ENCODE measurements around the gene TXNDC8. TPM values are rescaled to one million over a fixed set of nuclear protein-coding genes. Genes with fewer than 3 reads are reported as not detected.

TXNDC8 gene
- total and polyA plus RNA-seq, 2 donors (not counting 1 experiment from before 2014, with no cell fraction given) = not detected

GRCh38 chr9:110357505-110357904, 19.8 kb upstream of the TXNDC8 start:
- ATAC-seq (ENCODE audit: low read depth) = no peak
- no peaks in the 10 kb centered on the region for H3K9me3 Mint-ChIP-seq (ENCODE audit: insufficient read depth)
- WGBS (ENCODE audit: insufficient coverage) = 83% methylated on average over 1 of the region's 2 CpGs
- H3K4me3 Mint-ChIP-seq = no peak overlapping the region
- no peak overlapping the region for H3K27ac Mint-ChIP-seq
- no peaks in the 10 kb centered on the region for H3K4me1 ChIP-seq (ENCODE audit: control insufficient read depth in 2 of 2, insufficient read depth in 2 of 2, low read length in 2 of 2)
- ChIA-PET POLR2A (no interaction called here), CTCF (no interaction called here)
- no peaks in the 10 kb centered on the region for H3K9me3 ChIP-seq (ENCODE audit: control extremely low read depth in 1 of 3, control insufficient read depth in 2 of 3, insufficient read depth in 1 of 3, low read length in 2 of 3)
- H3K4me2 ChIP-seq (replicated peaks; ENCODE audit: low read depth, low read length, poor library complexity, severe bottlenecking) = no peak overlapping the region
- H3K27me3 Mint-ChIP-seq = no peaks in the 10 kb centered on the region
- H3K4me3 ChIP-seq (ENCODE audit: control extremely low read depth in 1 of 5, extremely low read depth in 1 of 5, insufficient read depth in 1 of 5, low read depth in 2 of 5, low read length in 4 of 5) = no peak overlapping the region
- H3K27me3 ChIP-seq (replicated peaks in 1 of 4; ENCODE audit: control extremely low read depth in 1 of 4, control insufficient read depth in 3 of 4, insufficient read depth in 4 of 4, low read length in 3 of 4) = no peaks in the 10 kb centered on the region
- no peaks in the 10 kb centered on the region for H4K20me1 ChIP-seq (ENCODE audit: control insufficient read depth, insufficient read depth, low read length, poor library complexity, severe bottlenecking)
- TF ChIP-seq EZH2 (IDR thresholded peaks at IDR 0.05; ENCODE audit: borderline replicate concordance, insufficient read depth, low read depth, low read length, poor library complexity, severe bottlenecking) = no peak
- no peak for TF ChIP-seq CTCF (IDR thresholded peaks at IDR 0.05)
- H3K4me1 Mint-ChIP-seq = no peaks in the 10 kb centered on the region
- H3K79me2 ChIP-seq (ENCODE audit: control insufficient read depth, insufficient read depth, low read length) = no peaks in the 10 kb centered on the region
- H2AFZ ChIP-seq (ENCODE audit: insufficient read depth, low read depth, low read length, poor library complexity, severe bottlenecking) = no peak overlapping the region
- no peak for DNase-seq
- H3K36me3 ChIP-seq (replicated peaks in 1 of 2; ENCODE audit: control extremely low read depth in 1 of 2, control insufficient read depth in 1 of 2, extremely low read depth in 1 of 2, insufficient read depth in 2 of 2, low read length in 1 of 2) = no peaks in the 10 kb centered on the region
- no peak overlapping the region for H3K27ac ChIP-seq (ENCODE audit: low read length in 2 of 2)
- intact Hi-C loops (cut with micrococcal nuclease) = no loop called here
- no peak overlapping the region for H3K9ac ChIP-seq (ENCODE audit: low read length)

- Histone ChIP-seq H3K27ac (ENCODE audit: low read length in 2 of 2) (no peak overlapping the region), H3K4me2 (replicated peaks; ENCODE audit: low read depth, low read length, poor library complexity, severe bottlenecking) (no peak overlapping the region), H3K4me3 (ENCODE audit: control extremely low read depth in 1 of 5, extremely low read depth in 1 of 5, insufficient read depth in 1 of 5, low read depth in 2 of 5, low read length in 4 of 5) (no peak overlapping the region), H3K79me2 (ENCODE audit: control insufficient read depth, insufficient read depth, low read length) (no peaks in the 10 kb centered on the region), H3K4me1 (ENCODE audit: control insufficient read depth in 2 of 2, insufficient read depth in 2 of 2, low read length in 2 of 2) (no peaks in the 10 kb centered on the region), H4K20me1 (ENCODE audit: control insufficient read depth, insufficient read depth, low read length, poor library complexity, severe bottlenecking) (no peaks in the 10 kb centered on the region), H3K36me3 (replicated peaks in 1 of 2; ENCODE audit: control extremely low read depth in 1 of 2, control insufficient read depth in 1 of 2, extremely low read depth in 1 of 2, insufficient read depth in 2 of 2, low read length in 1 of 2) (no peaks in the 10 kb centered on the region), H3K9me3 (ENCODE audit: control extremely low read depth in 1 of 3, control insufficient read depth in 2 of 3, insufficient read depth in 1 of 3, low read length in 2 of 3) (no peaks in the 10 kb centered on the region), H3K27me3 (replicated peaks in 1 of 4; ENCODE audit: control extremely low read depth in 1 of 4, control insufficient read depth in 3 of 4, insufficient read depth in 4 of 4, low read length in 3 of 4) (no peaks in the 10 kb centered on the region), H2AFZ (ENCODE audit: insufficient read depth, low read depth, low read length, poor library complexity, severe bottlenecking) (no peak overlapping the region), H3K9ac (ENCODE audit: low read length) (no peak overlapping the region)
- ChIA-PET POLR2A (no interaction called here), CTCF (no interaction called here)
- H3K4me1 Mint-ChIP-seq = no peaks in the 10 kb centered on the region
- no peaks in the 10 kb centered on the region for H3K9me3 Mint-ChIP-seq (ENCODE audit: insufficient read depth)
- DNase-seq (no peak), ATAC-seq (ENCODE audit: low read depth) (no peak)
- intact Hi-C loops (cut with micrococcal nuclease) = no loop called here
- TF ChIP-seq CTCF (IDR thresholded peaks at IDR 0.05) (no peak), EZH2 (IDR thresholded peaks at IDR 0.05; ENCODE audit: borderline replicate concordance, insufficient read depth, low read depth, low read length, poor library complexity, severe bottlenecking) (no peak)
- no peaks in the 10 kb centered on the region for H3K27me3 Mint-ChIP-seq
- H3K4me3 Mint-ChIP-seq = no peak overlapping the region
- no CpG with 5 or more reads among the region's 4 CpGs for WGBS (ENCODE audit: insufficient coverage)
- no peak overlapping the region for H3K27ac Mint-ChIP-seq
Measured at GRCh38 chr9:110356639-110357395, 19.2 kb upstream of the TXNDC8 start.
